Stimulated activated CD4-positive, alpha-beta T cell treated with anti-CD3 and anti-CD28 coated beads, Interleukin-4, amount 100 ng/mL, for 4 hours (primary cell): ENCODE data around the gene PTPRM.

Experiments used
- DNase-seq, 2 experiments: peaks; one replicate each; pipeline ENCODE4 v3.0.0-alpha.2; 2020

PTPRM gene

GRCh38 chr18:7566567-7567473, at the start of gene PTPRM:
PTPRM (plus strand) TSS chr18:7567316; CDS start chr18:7567819, 503 bp downstream.
- peak; percentile 34 to 52 for DNase-seq

DNA sequence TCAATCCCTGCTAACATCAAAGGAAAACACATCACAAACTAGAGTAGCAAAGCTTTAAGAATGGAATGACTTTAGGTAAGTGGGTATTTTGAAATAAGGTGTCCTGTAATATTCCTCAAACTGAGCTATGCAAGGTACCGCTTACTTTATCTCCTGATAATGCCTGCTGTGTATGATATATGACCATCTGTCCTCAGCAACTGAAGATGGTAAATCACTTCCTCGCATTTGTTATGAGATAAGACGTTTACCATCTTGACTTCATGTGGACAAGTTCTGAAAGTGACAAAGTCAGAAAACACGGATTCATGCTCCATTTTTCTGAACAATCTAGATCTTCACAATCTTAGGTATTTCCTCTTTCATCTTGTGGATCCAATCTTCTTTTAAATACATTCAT, 49.3 kb upstream of the PTPRM start:
- no peak for DNase-seq

GRCh38 chr18:7520200-7520785, 46.8 kb upstream of the PTPRM start:
- DNase-seq, result no peak

- DNase-seq, result no peak
These were observed 45.8 kb upstream of the PTPRM start for GRCh38 chr18:7521226-7521856.

- no peak for DNase-seq
These were observed 43.3 kb upstream of the PTPRM start for GRCh38 chr18:7523772-7524171.

- no peak for DNase-seq
These were observed 42.3 kb upstream of the PTPRM start for GRCh38 chr18:7524786-7525185.

- no peak for DNase-seq
These were observed 34.2 kb upstream of the PTPRM start for GRCh38 chr18:7532942-7533341.

DNA sequence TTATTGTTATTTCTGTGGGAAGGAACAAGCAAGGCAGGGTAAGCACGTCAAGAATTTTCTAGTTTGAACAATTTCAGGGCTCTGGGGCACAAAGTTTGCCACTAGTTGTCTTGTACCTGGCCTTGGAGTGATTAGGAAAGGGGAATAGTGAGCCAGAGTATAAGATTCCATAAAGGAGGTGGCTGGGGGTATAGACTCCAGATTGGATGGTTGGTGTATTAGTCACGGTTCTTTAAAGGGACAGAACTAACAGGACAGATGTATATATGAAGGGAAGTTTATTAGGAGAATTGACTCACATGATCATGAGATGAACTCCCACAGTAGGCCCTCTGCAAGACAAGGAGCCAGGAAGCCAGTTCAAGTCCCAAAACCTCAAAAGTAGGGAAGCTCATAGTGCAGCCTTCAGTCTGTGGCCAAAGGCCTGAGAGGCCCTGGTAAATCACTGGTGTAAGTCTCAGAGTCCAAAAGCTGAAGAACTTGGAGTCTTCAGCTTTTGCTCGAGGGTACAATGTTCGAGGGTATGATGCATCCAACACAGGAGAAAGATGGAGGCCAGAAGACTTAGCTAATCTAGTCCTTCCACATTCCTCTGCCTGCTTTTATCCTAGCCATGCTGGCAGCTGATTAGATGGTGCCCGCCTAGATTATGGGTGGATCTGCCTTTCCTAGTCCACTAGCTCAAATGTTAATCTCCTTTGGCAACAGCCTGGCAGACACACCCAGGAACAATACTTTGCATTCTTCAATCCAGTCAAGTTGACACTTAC, 31.5 kb upstream of the PTPRM start:
- no peak for DNase-seq

DNA sequence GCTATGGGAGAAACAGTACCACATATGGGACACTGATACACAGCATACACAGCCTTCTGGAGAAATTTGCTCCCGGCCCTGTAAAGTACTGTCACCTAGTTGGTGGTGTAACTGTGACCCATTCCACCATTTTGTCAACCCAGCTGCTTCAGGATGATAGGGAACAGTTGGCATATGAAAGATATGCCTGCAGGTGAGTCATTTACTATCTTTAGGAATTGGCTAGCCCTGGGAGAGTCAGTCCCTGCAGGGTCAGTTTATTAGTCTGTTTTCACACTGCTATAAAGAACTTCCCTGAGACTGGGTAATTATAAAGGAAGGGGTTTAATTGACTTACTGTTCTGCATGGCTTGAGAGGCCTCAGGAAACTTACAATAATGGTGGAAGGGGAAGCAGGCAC, 30.0 kb upstream of the PTPRM start:
- no peak for DNase-seq

DNA sequence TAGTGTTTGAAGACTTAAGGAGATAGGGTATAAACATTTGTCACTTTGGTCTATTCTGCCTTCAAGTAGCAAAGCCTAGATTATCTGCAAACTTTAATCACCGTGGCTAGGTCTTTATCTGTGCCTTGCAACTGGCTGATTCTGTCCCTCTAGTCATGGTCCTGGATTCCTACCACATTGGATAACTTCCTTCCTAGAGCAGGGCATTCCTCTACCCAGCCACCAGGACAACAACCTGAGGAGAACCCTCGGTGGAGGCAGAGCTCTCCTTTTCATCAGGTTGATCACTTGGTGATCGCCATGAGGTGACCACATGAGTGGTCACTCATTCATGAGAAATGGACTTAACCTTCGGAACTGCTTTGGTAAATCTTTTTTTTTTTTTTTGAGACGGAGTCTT, 25.3 kb upstream of the PTPRM start:
- DNase-seq, result no peak

DNA sequence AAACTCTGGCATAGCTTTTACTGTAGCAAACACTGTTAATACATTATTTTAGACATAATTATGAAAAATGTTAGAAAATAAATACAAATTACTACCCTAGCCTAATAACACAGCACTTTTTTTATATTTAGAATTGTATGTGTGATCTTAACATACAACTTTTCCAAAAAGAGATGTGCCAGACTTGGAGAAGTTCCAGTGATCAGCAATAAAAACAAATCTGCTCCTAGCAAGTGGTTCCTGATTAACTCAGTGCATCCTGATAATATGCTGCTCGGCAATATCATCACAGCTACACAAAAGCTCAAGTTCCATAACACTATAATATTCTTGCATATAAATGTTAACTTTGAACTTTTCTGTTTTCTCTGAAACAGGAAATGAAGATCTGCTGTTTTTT, 22.4 kb upstream of the PTPRM start:
- no peak for DNase-seq

GRCh38 chr18:7545734-7546133, 21.4 kb upstream of the PTPRM start:
- no peak for DNase-seq

- DNase-seq, result no peak
These were observed 18.9 kb upstream of the PTPRM start for GRCh38 chr18:7548221-7548620.

GRCh38 chr18:7548721-7549120, 18.4 kb upstream of the PTPRM start:
- DNase-seq, result no peak

- DNase-seq, result no peak
These were observed 9.1 kb upstream of the PTPRM start for GRCh38 chr18:7557973-7558372.

DNA sequence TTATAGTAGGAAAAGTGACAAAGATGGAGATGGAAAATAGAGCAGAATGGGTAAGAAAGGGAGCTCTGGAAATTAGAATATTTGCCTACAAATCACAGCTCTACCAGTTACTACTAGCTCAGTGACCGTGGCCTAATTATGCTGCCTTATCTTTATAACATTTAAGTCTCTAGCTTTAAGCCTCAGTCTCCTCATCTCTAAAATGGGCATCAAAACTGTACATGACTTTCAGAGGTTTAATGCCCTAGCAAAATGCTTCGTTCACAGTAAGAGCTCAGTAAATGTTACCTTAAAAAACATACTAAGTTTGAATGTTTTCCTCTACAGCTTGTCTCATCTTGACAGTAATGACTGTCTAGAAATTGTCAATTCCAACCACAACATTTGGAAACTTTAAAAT, 8.3 kb upstream of the PTPRM start:
- DNase-seq, result no peak

GRCh38 chr18:7559709-7560319, 7.3 kb upstream of the PTPRM start:
- no peak for DNase-seq

DNA sequence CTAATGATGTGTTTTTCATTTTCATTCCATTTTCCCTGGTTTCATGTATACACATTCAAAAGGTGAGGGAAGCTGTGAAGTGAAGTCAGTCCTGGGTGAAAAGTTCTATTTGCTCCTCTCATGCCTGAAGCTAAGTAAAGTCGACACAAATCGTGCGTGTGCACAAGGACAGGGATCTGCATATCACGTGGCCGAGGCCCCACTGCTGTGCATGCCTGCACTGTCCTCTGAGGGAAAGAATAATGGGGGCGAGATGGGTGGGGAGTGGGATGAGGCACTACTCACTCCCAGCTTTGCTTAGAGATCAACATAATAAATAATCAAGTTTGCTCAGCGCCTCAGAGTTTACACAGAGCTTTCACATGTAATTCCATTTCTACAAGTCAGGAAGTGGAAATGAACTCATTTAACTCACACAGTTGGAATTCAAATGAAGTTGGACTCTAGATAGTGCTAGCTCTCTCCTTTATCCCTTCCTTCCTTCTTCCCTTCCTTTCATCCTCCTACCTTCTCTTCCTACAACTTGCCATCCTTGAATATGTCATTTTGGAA, 5.1 kb upstream of the PTPRM start:
- no peak for DNase-seq

DNA sequence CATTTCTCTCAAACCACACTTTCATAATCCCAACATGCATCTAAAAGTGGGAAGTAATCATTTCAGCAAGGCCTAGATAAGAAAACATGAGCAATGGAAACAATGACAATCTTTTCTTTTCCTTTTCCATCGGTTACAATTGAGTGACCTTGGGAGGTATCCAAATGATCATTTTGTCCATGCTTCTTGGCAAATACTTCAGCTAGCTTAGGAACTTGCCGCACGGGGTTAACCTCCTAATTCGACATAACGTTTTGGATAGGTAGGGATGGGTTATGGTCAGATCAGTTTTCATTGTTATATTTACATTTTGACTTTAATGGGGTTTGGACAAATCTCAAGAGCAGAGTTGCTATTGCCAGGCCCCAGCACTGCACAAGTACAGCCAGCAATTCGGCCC, 4.6 kb upstream of the PTPRM start:
- no peak for DNase-seq

DNA sequence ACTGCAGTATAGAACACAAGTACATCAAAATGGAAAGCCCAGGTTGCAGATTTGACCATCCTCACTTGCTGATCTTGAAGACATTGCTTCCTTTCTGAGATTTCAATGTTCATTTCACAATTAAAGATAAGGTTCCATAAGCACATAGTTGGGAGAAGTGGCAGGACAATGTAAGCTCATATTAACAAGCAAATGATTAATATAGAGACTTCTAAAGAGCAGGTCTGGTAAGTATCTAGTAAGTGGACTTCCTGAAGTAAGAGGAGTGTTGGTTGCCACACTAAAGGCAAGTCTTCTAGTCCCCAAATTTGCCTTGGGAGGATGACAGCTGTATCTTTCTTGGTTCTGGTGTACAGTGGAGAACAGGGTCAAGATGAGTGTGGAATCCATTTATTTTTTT, 1.4 kb upstream of the PTPRM start:
- no peak for DNase-seq

DNA sequence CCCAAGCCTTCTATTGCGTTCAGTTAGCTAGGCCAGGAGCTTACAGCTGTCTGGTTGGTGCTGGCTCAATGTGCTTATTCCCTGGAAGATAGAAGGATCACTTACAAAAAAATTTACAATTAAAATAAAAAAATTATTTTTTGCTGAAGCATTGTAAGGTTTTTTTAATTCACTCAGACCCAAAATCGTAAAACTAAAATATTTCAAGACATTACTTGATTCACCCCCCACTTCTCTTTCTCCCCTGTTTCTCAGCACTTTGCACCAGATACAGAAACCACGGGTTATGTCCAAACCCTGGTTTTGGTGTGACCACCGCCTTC, 911 bp upstream of the PTPRM start:
- no peak for DNase-seq
